Muscle layer of colon (tissue), 2 donors: ENCODE data around the gene MED13L.
"Not testable (repeated sequence)": the region's sequence is repeated elsewhere in the genome, so short reads cannot be mapped to it uniquely, and the experiment has no call there.

Experiments used
- H3K27ac ChIP-seq: one replicate; pipeline ENCODE4 v1.7.0; 2013; ENCODE audit warnings: low read depth, mild to moderate bottlenecking, low read length, moderate library complexity
- H3K27me3 ChIP-seq, 2 donors: one replicate each; pipeline ENCODE4 v1.7.0; 2013; ENCODE audit warnings: low read length in 2 of 2, mild to moderate bottlenecking in 2 of 2; ENCODE audit not compliant: insufficient read depth in 2 of 2, control insufficient read depth in 1 of 2
- H3K36me3 ChIP-seq: one replicate; pipeline ENCODE4 v1.7.0; 2013; ENCODE audit warnings: mild to moderate bottlenecking, low read length; ENCODE audit not compliant: insufficient read depth
- H3K4me1 ChIP-seq: one replicate; pipeline ENCODE4 v1.7.0; 2013; ENCODE audit warnings: mild to moderate bottlenecking, low read length; ENCODE audit not compliant: insufficient read depth
- H3K4me3 ChIP-seq, 2 donors: one replicate each; pipeline ENCODE4 v1.7.0; 2013; ENCODE audit warnings: low read length in 2 of 2, low read depth in 1 of 2, mild to moderate bottlenecking in 1 of 2, moderate library complexity in 1 of 2
- H3K9ac ChIP-seq: one replicate; pipeline ENCODE4 v1.7.0; 2013; ENCODE audit warnings: low read length
- H3K9me3 ChIP-seq: one replicate; pipeline ENCODE4 v1.7.0; 2013; ENCODE audit warnings: mild to moderate bottlenecking, low read length
- donor health status: abdominal sarcoma.
- donor health status: Adenocarcinoma of cecum.

Gene MED13L

GRCh38 chr12:116040402-116040801, 237.1 kb downstream of the MED13L start:
- no peak overlapping the region for H3K27ac ChIP-seq
- H3K9me3 ChIP-seq, result no peaks in the 10 kb centered on the region
- H3K9ac ChIP-seq, result no peak overlapping the region
- no peaks in the 10 kb centered on the region for H3K36me3 ChIP-seq
- H3K4me3 ChIP-seq, result no peak overlapping the region
- H3K4me1 ChIP-seq, result peaks cover 11% of the 10 kb centered on the region
- H3K27me3 ChIP-seq, result no peaks in the 10 kb centered on the region

GRCh38 chr12:116039081-116039480, 238.4 kb downstream of the MED13L start:
- H3K9ac ChIP-seq, result no peak overlapping the region
- H3K9me3 ChIP-seq, result no peaks in the 10 kb centered on the region
- H3K4me3 ChIP-seq, result no peak overlapping the region
- H3K27me3 ChIP-seq, result no peaks in the 10 kb centered on the region
- H3K36me3 ChIP-seq, result no peaks in the 10 kb centered on the region
- H3K4me1 ChIP-seq, result peaks cover 11% of the 10 kb centered on the region
- H3K27ac ChIP-seq, result no peak overlapping the region

GRCh38 chr12:116037941-116038837, 239.3 kb downstream of the MED13L start:
- H3K9me3 ChIP-seq, result no peaks in the 10 kb centered on the region
- H3K27ac ChIP-seq, result no peak overlapping the region
- H3K27me3 ChIP-seq, result no peaks in the 10 kb centered on the region
- H3K9ac ChIP-seq, result no peak overlapping the region
- H3K4me1 ChIP-seq, result peaks cover 11% of the 10 kb centered on the region
- H3K36me3 ChIP-seq, result no peaks in the 10 kb centered on the region
- no peak overlapping the region for H3K4me3 ChIP-seq

- peaks cover 11% of the 10 kb centered on the region for H3K4me1 ChIP-seq
- H3K4me3 ChIP-seq, result no peak overlapping the region
- H3K27me3 ChIP-seq, result no peaks in the 10 kb centered on the region
- no peak overlapping the region for H3K9ac ChIP-seq
- H3K36me3 ChIP-seq, result no peaks in the 10 kb centered on the region
- H3K9me3 ChIP-seq, result no peaks in the 10 kb centered on the region
- H3K27ac ChIP-seq, result no peak overlapping the region
Measured at GRCh38 chr12:116033765-116034164, 243.7 kb downstream of the MED13L start.

- H3K9ac ChIP-seq, H3K36me3 ChIP-seq, H3K27me3 ChIP-seq, H3K9me3 ChIP-seq, H3K4me3 ChIP-seq, H3K27ac ChIP-seq, H3K4me1 ChIP-seq: not testable (repeated sequence)
Measured at GRCh38 chr12:116031624-116032023, 245.9 kb downstream of the MED13L start.

- H3K36me3 ChIP-seq, result no peaks in the 10 kb centered on the region
- H3K4me3 ChIP-seq, result no peak overlapping the region
- H3K9ac ChIP-seq, result no peak overlapping the region
- no peak overlapping the region for H3K27ac ChIP-seq
- H3K9me3 ChIP-seq, result no peaks in the 10 kb centered on the region
- no peaks in the 10 kb centered on the region for H3K4me1 ChIP-seq
- H3K27me3 ChIP-seq, result no peaks in the 10 kb centered on the region
Measured at GRCh38 chr12:116028619-116029018, 248.9 kb downstream of the MED13L start.

- H3K4me1 ChIP-seq, result no peaks in the 10 kb centered on the region
- H3K27me3 ChIP-seq, result no peaks in the 10 kb centered on the region
- no peak overlapping the region for H3K4me3 ChIP-seq
- no peaks in the 10 kb centered on the region for H3K36me3 ChIP-seq
- H3K27ac ChIP-seq, result no peak overlapping the region
- H3K9ac ChIP-seq, result no peak overlapping the region
- no peaks in the 10 kb centered on the region for H3K9me3 ChIP-seq
Measured at GRCh38 chr12:116027551-116027821, 250.0 kb downstream of the MED13L start.

GRCh38 chr12:116026768-116027550, 250.5 kb downstream of the MED13L start:
- H3K36me3 ChIP-seq, result no peaks in the 10 kb centered on the region
- no peaks in the 10 kb centered on the region for H3K4me1 ChIP-seq
- H3K9ac ChIP-seq, result no peak overlapping the region
- no peaks in the 10 kb centered on the region for H3K9me3 ChIP-seq
- no peaks in the 10 kb centered on the region for H3K27me3 ChIP-seq
- no peak overlapping the region for H3K4me3 ChIP-seq
- H3K27ac ChIP-seq, result no peak overlapping the region

- no peaks in the 10 kb centered on the region for H3K36me3 ChIP-seq
- H3K27me3 ChIP-seq, result no peaks in the 10 kb centered on the region
- no peak overlapping the region for H3K27ac ChIP-seq
- H3K4me1 ChIP-seq, result no peaks in the 10 kb centered on the region
- H3K4me3 ChIP-seq, result no peak overlapping the region
- H3K9me3 ChIP-seq, result no peaks in the 10 kb centered on the region
- no peak overlapping the region for H3K9ac ChIP-seq
Measured at GRCh38 chr12:116026346-116026745, 251.1 kb downstream of the MED13L start.

- Histone ChIP-seq H3K4me1 (no peaks in the 10 kb centered on the region), H3K27me3 (no peaks in the 10 kb centered on the region), H3K9ac (no peak overlapping the region), H3K9me3 (no peaks in the 10 kb centered on the region), H3K27ac (no peak overlapping the region), H3K4me3 (no peak overlapping the region), H3K36me3 (no peaks in the 10 kb centered on the region)
Measured at GRCh38 chr12:116024769-116025168, 252.7 kb downstream of the MED13L start.

- Histone ChIP-seq H3K4me1 (no peaks in the 10 kb centered on the region), H3K4me3 (peak overlapping the region in 1 of 2 donors; percentile 6), H3K36me3 (peaks cover 13% of the 10 kb centered on the region), H3K27ac (no peak overlapping the region), H3K27me3 (no peaks in the 10 kb centered on the region), H3K9me3 (no peaks in the 10 kb centered on the region), H3K9ac (no peak overlapping the region)
Measured at GRCh38 chr12:116019415-116019814, 258.1 kb downstream of the MED13L start.
